Upper lobe of right lung (tissue), 1 donor: ENCODE measurements around the gene IRF2BP1. TPM values are rescaled to one million over a fixed set of nuclear protein-coding genes. Genes with fewer than 3 reads are reported as not detected.

Experiments used
- ATAC-seq: fragments of 200-7000 bp; cut with Tn5 transposase; one replicate; pipeline ENCODE4 v1.9.1; 2020; ENCODE audit warnings: mild to moderate bottlenecking, moderate library complexity
- DNase-seq: peaks from one replicate; pipeline ENCODE4 v3.0.0-alpha.2; 2020
- H3K27ac ChIP-seq: fragments of 200-600 bp; one replicate; pipeline ENCODE4 v1.8.0; 2022
- H3K27me3 ChIP-seq: fragments of 200-600 bp; one replicate; pipeline ENCODE4 v1.8.0; 2022; ENCODE audit warnings: mild to moderate bottlenecking
- H3K36me3 ChIP-seq: fragments of 200-600 bp; one replicate; pipeline ENCODE4 v1.8.0; 2022
- H3K4me1 ChIP-seq: fragments of 200-600 bp; one replicate; pipeline ENCODE4 v1.8.0; 2022
- H3K4me3 ChIP-seq: fragments of 200-600 bp; one replicate; pipeline ENCODE4 v1.8.0; 2022; ENCODE audit warnings: mild to moderate bottlenecking
- H3K9me3 ChIP-seq: fragments of 200-600 bp; one replicate; pipeline ENCODE4 v1.8.0; 2022
- CTCF ChIP-seq: fragments of 200-600 bp; IDR thresholded peaks from one replicate; pipeline ENCODE4 v1.8.0; 2022; ENCODE audit warnings: antibody characterized with exemption
- intact Hi-C: fragments of 100-400 bp; cut with DNase I; formaldehyde crosslinking; loops from one replicate; pipeline ENCODE4 v1.11.0; 2022
- total RNA-seq: library from RNA; stranded (reverse); fragmentation: NEBNext Ultra II Directional; extraction: Animal tissue kit (Norgen Biotek cat#: 25700); gene quantifications from one replicate; pipeline ENCODE4 v1.2.1, GENCODE V29; 2021
- donor health status: DM: no; HTN: yes; CAD: no; lungs with severe emphysema.

The IRF2BP1 gene
- total RNA-seq, 1 donor from 2014 or later = 25.0 TPM

GRCh38 chr19:45884682-45885555, 1.0 kb downstream of the IRF2BP1 start:
- Histone ChIP-seq H3K4me3 (peak overlapping the region; percentile 72), H3K4me1 (peaks cover 32% of the 10 kb centered on the region), H3K9me3 (no peaks in the 10 kb centered on the region), H3K27ac (peak overlapping the region; percentile 92), H3K27me3 (no peaks in the 10 kb centered on the region), H3K36me3 (no peaks in the 10 kb centered on the region)
- no peak for TF ChIP-seq CTCF
- ATAC-seq = no peak
- intact Hi-C loops = no loop called here
- DNase-seq = no peak

- Histone ChIP-seq H3K9me3 (no peaks in the 10 kb centered on the region), H3K36me3 (no peaks in the 10 kb centered on the region), H3K27ac (no peak overlapping the region), H3K4me1 (peaks cover 32% of the 10 kb centered on the region), H3K4me3 (no peak overlapping the region), H3K27me3 (no peaks in the 10 kb centered on the region)
- no peak for ATAC-seq
- no peak for DNase-seq
- no peak for TF ChIP-seq CTCF
- intact Hi-C loops = no loop called here
These were observed 1.9 kb downstream of the IRF2BP1 start for GRCh38 chr19:45883881-45884681.

- TF ChIP-seq CTCF = no peak
- Histone ChIP-seq H3K4me1 (peaks cover 32% of the 10 kb centered on the region), H3K9me3 (no peaks in the 10 kb centered on the region), H3K4me3 (no peak overlapping the region), H3K27ac (no peak overlapping the region), H3K27me3 (no peaks in the 10 kb centered on the region), H3K36me3 (no peaks in the 10 kb centered on the region)
- DNase-seq = no peak
- no peak for ATAC-seq
- intact Hi-C loops = no loop called here
These were observed 2.4 kb downstream of the IRF2BP1 start for GRCh38 chr19:45883586-45883880.

- Histone ChIP-seq H3K4me3 (peak overlapping the region; percentile 14), H3K27ac (peak overlapping the region; percentile 63), H3K36me3 (no peaks in the 10 kb centered on the region), H3K9me3 (no peaks in the 10 kb centered on the region), H3K4me1 (peaks cover 32% of the 10 kb centered on the region), H3K27me3 (no peaks in the 10 kb centered on the region)
- ATAC-seq (peak; percentile 71), DNase-seq (peak; percentile 91)
- peak; percentile 88 for TF ChIP-seq CTCF
- intact Hi-C loops = no loop called here
These were observed 3.0 kb downstream of the IRF2BP1 start for GRCh38 chr19:45882652-45883585.

GRCh38 chr19:45881909-45882528, 3.9 kb downstream of the IRF2BP1 start:
- Histone ChIP-seq H3K4me1 (peaks cover 33% of the 10 kb centered on the region), H3K27me3 (no peaks in the 10 kb centered on the region), H3K27ac (peak overlapping the region; percentile 63), H3K36me3 (no peaks in the 10 kb centered on the region), H3K9me3 (no peaks in the 10 kb centered on the region), H3K4me3 (no peak overlapping the region)
- DNase-seq = no peak
- ATAC-seq = no peak
- no peak for TF ChIP-seq CTCF
- intact Hi-C loops = no loop called here
